H9 (cell line): Measurements from ENCODE around the gene COQ8B. TPM values are rescaled to one million over a fixed set of nuclear protein-coding genes. Genes with fewer than 3 reads are reported as not detected.

Experiments used
- DNase-seq: peaks from one replicate; pipeline ENCODE4 v3.0.0-alpha.2; 2017
- H2AFZ ChIP-seq: one replicate; pipeline ENCODE4 v1.6.1; 2013; ENCODE audit warnings: mild to moderate bottlenecking, low read length, control low read depth, moderate library complexity
- H2AK5ac ChIP-seq: 2 replicates; pipeline ENCODE4 v1.6.1; 2013; ENCODE audit warnings: low read length, control low read depth, mixed read lengths; ENCODE audit not compliant: insufficient read length
- H2BK120ac ChIP-seq: one replicate; pipeline ENCODE4 v1.6.1; 2013; ENCODE audit warnings: low read depth, mild to moderate bottlenecking, low read length, control low read depth, inconsistent platforms; ENCODE audit not compliant: poor library complexity, severe bottlenecking
- H2BK12ac ChIP-seq: 2 replicates; pipeline ENCODE4 v1.6.1; 2013; ENCODE audit warnings: low read length, control low read depth, mixed read lengths, low read depth; ENCODE audit not compliant: insufficient read length
- H2BK15ac ChIP-seq: 2 replicates; pipeline ENCODE4 v1.6.1; 2013; ENCODE audit warnings: low read depth, low read length, control low read depth
- H2BK20ac ChIP-seq: one replicate; pipeline ENCODE4 v1.6.1; 2013; ENCODE audit warnings: low read depth, mild to moderate bottlenecking, low read length, control low read depth, inconsistent platforms; ENCODE audit not compliant: poor library complexity, severe bottlenecking
- H2BK5ac ChIP-seq: 2 replicates; pipeline ENCODE4 v1.6.1; 2013; ENCODE audit warnings: low read length, control low read depth, mixed read lengths; ENCODE audit not compliant: insufficient read length
- H3K14ac ChIP-seq: 2 replicates; pipeline ENCODE4 v1.6.1; 2013; ENCODE audit warnings: low read length, control low read depth; ENCODE audit not compliant: insufficient read depth
- H3K18ac ChIP-seq: 2 replicates; pipeline ENCODE4 v1.6.1; 2013; ENCODE audit warnings: low read depth, mild to moderate bottlenecking, mixed read lengths, low read length, control low read depth; ENCODE audit not compliant: insufficient read length
- H3K23ac ChIP-seq: 2 replicates; pipeline ENCODE4 v1.6.1; 2013; ENCODE audit warnings: low read length, control low read depth, mixed read lengths, low read depth; ENCODE audit not compliant: insufficient read length
- H3K23me2 ChIP-seq: 2 replicates; pipeline ENCODE4 v1.6.1; 2013; ENCODE audit warnings: low read depth, mild to moderate bottlenecking, mixed read lengths, low read length, control low read depth; ENCODE audit not compliant: insufficient read length, poor library complexity, severe bottlenecking
- H3K27ac ChIP-seq: 2 replicates; pipeline ENCODE4 v1.5.1; 2013; ENCODE audit warnings: low read length, control low read depth, mixed read lengths, low read depth; ENCODE audit not compliant: insufficient read length
- H3K27me3 ChIP-seq: 2 replicates; pipeline ENCODE4 v1.6.1; 2013; ENCODE audit warnings: low read length, control low read depth, inconsistent platforms; ENCODE audit not compliant: insufficient read depth
- H3K4ac ChIP-seq: 2 replicates; pipeline ENCODE4 v1.6.1; 2013; ENCODE audit warnings: low read depth, mild to moderate bottlenecking, control low read depth, inconsistent platforms, low read length, moderate library complexity
- H3K4me1 ChIP-seq: 2 replicates; pipeline ENCODE4 v1.6.1; 2013; ENCODE audit warnings: low read length, control low read depth, inconsistent platforms; ENCODE audit not compliant: insufficient read depth
- H3K4me2 ChIP-seq: 2 replicates; pipeline ENCODE4 v1.6.1; 2013; ENCODE audit warnings: low read length, control low read depth, mixed read lengths; ENCODE audit not compliant: insufficient read length, insufficient read depth
- H3K56ac ChIP-seq: 2 replicates; pipeline ENCODE4 v1.6.1; 2013; ENCODE audit warnings: low read depth, mild to moderate bottlenecking, mixed read lengths, low read length, control low read depth; ENCODE audit not compliant: insufficient read length
- H3K79me1 ChIP-seq: 2 replicates; pipeline ENCODE4 v1.6.1; 2013; ENCODE audit warnings: low read depth, mild to moderate bottlenecking, moderate library complexity, low read length, control low read depth, inconsistent platforms; ENCODE audit not compliant: insufficient read depth, poor library complexity, severe bottlenecking
- H3K79me2 ChIP-seq: 2 replicates; pipeline ENCODE4 v1.6.1; 2013; ENCODE audit warnings: low read length, control low read depth, inconsistent platforms; ENCODE audit not compliant: insufficient read depth
- H3K9ac ChIP-seq: 2 replicates; pipeline ENCODE4 v1.6.1; 2013; ENCODE audit warnings: low read length, control low read depth, mixed read lengths; ENCODE audit not compliant: insufficient read length; ENCODE audit errors: extremely low read depth
- H3K9me3 ChIP-seq: one replicate; pipeline ENCODE4 v1.6.1; 2013; ENCODE audit warnings: low read depth, low read length, inconsistent platforms; ENCODE audit not compliant: control insufficient read depth
- H3T11ph ChIP-seq: one replicate; pipeline ENCODE4 v1.6.1; 2013; ENCODE audit warnings: mild to moderate bottlenecking, low read length, control low read depth, inconsistent platforms
- H4K20me1 ChIP-seq: one replicate; pipeline ENCODE4 v1.6.1; 2013; ENCODE audit not compliant: control insufficient read depth, insufficient read length, insufficient read depth
- H4K5ac ChIP-seq: 2 replicates; pipeline ENCODE4 v1.6.1; 2013; ENCODE audit warnings: low read depth, mild to moderate bottlenecking, mixed read lengths, low read length, control low read depth; ENCODE audit not compliant: insufficient read length
- H4K8ac ChIP-seq: replicated peaks from 2 replicates; pipeline ENCODE4 v1.6.1; 2013; ENCODE audit warnings: low read length, control low read depth, mixed read lengths, low read depth; ENCODE audit not compliant: insufficient read length
- H4K91ac ChIP-seq: 2 replicates; pipeline ENCODE4 v1.6.1; 2013; ENCODE audit warnings: low read depth, mild to moderate bottlenecking, moderate library complexity, mixed read lengths, low read length, control low read depth; ENCODE audit not compliant: insufficient read length
- H3K27ac Mint-ChIP-seq, 3 experiments: 2 replicates in 2 of 3; 3 replicates in 1 of 3; pipeline ENCODE4 v1.8.0; 2020 to 2021; ENCODE audit warnings: mixed read lengths in 3 of 3, mild to moderate bottlenecking in 1 of 3, moderate library complexity in 1 of 3
- H3K27me3 Mint-ChIP-seq: 2 replicates; pipeline ENCODE4 v1.8.0; 2021; ENCODE audit warnings: low read depth, mild to moderate bottlenecking, moderate library complexity, mixed read lengths
- H3K36me3 Mint-ChIP-seq, 3 experiments: 2 replicates in 2 of 3; 3 replicates in 1 of 3; pipeline ENCODE4 v1.8.0; 2020 to 2021; ENCODE audit warnings: low read depth in 3 of 3, mixed read lengths in 3 of 3; ENCODE audit not compliant: insufficient read depth in 1 of 3
- H3K4me1 Mint-ChIP-seq, 2 experiments: 2 replicates each; pipeline ENCODE4 v1.8.0; 2020; ENCODE audit warnings: mixed read lengths in 2 of 2
- H3K4me3 Mint-ChIP-seq, 2 experiments: 2 replicates in 1 of 2; 3 replicates in 1 of 2; pipeline ENCODE4 v1.8.0; 2020 to 2021; ENCODE audit warnings: mild to moderate bottlenecking in 2 of 2, mixed read lengths in 2 of 2, moderate library complexity in 1 of 2
- H3K9me3 Mint-ChIP-seq, 2 experiments: 2 replicates in 1 of 2; 3 replicates in 1 of 2; pipeline ENCODE4 v1.8.0; 2020; ENCODE audit warnings: mild to moderate bottlenecking in 2 of 2, mixed read lengths in 2 of 2, moderate library complexity in 1 of 2
- WGBS: extraction: QIAGEN DNeasy Blood & Tissue Kit; methylation state at CpG from one replicate; pipeline ENCODE4 v1.1.7; 2013; ENCODE audit warnings: missing lambda C conversion rate, low lambda C conversion rate, mixed read lengths; ENCODE audit not compliant: insufficient read length; ENCODE audit errors: extremely low coverage; 5-methylcytosine and 5-hydroxymethylcytosine counted together
- total RNA-seq: library from RNA; stranded (reverse); gene quantifications from 2 replicates; pipeline ENCODE4 v1.2.1, GENCODE V29; 2021
- TF ChIP-seq, protein P1 (sequence below): fragments of 200-600 bp; sonication (generic); conservative IDR thresholded peaks from 3 replicates; pipeline ENCODE4 v1.8.0; 2021; ENCODE audit warnings: antibody characterized with exemption, mild to moderate bottlenecking

COQ8B gene
- total RNA-seq, 1 experiment from 2014 or later = 40.5 TPM

DNA sequence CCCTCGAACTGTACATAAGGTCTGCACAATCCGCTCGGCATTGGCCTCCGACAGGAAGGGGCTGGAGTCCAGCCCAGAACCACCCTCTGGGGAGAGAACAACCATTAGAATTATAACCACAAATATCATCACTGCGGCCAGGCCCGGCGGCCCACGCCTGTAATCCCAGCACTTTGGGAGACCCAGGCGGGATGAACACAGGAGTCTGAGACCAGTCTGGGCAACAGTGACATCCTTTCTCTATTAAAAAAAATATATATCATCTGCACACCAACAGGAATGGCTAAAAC lies 11.4 kb downstream of the COQ8B start:
- Mint-ChIP-seq H3K4me1 (peaks cover 5 to 13% of the 10 kb centered on the region in 2 experiments; a peak in 3 of 4 replicates), H3K27me3 (no peaks in the 10 kb centered on the region; the same call in 1 of the 2 replicates)
- H4K91ac ChIP-seq = no peak overlapping the region

More for the DNA sequence above, 11.4 kb downstream of the COQ8B start:
- no peak for DNase-seq
- no peaks in the 10 kb centered on the region for H3K27me3 ChIP-seq
- H2BK120ac ChIP-seq = no peak overlapping the region
- no peak overlapping the region for H4K5ac ChIP-seq
- Mint-ChIP-seq H3K36me3 (peaks cover 30 to 69% (median 69%) of the 10 kb centered on the region in 3 experiments), H3K9me3 (no peaks in the 10 kb centered on the region), H3K4me3 (no peak overlapping the region), H3K27ac (no peak overlapping the region)
- H3K14ac ChIP-seq = no peak overlapping the region
- no peak overlapping the region for H2AFZ ChIP-seq
- H2AK5ac ChIP-seq = no peak overlapping the region
- no peaks in the 10 kb centered on the region for H3K9me3 ChIP-seq
- no peak overlapping the region for H3K4me2 ChIP-seq
- H2BK15ac ChIP-seq = no peak overlapping the region
- H3K4me1 ChIP-seq = no peaks in the 10 kb centered on the region
- no peaks in the 10 kb centered on the region for H4K20me1 ChIP-seq
- TF ChIP-seq, protein P1, sequence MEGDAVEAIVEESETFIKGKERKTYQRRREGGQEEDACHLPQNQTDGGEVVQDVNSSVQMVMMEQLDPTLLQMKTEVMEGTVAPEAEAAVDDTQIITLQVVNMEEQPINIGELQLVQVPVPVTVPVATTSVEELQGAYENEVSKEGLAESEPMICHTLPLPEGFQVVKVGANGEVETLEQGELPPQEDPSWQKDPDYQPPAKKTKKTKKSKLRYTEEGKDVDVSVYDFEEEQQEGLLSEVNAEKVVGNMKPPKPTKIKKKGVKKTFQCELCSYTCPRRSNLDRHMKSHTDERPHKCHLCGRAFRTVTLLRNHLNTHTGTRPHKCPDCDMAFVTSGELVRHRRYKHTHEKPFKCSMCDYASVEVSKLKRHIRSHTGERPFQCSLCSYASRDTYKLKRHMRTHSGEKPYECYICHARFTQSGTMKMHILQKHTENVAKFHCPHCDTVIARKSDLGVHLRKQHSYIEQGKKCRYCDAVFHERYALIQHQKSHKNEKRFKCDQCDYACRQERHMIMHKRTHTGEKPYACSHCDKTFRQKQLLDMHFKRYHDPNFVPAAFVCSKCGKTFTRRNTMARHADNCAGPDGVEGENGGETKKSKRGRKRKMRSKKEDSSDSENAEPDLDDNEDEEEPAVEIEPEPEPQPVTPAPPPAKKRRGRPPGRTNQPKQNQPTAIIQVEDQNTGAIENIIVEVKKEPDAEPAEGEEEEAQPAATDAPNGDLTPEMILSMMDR = no peak
- H2BK12ac ChIP-seq = no peak overlapping the region
- no peak overlapping the region for H2BK20ac ChIP-seq
- H3K27ac ChIP-seq = no peak overlapping the region
- no peak overlapping the region for H3K56ac ChIP-seq
- H3T11ph ChIP-seq = no peak overlapping the region
- H3K18ac ChIP-seq = no peak overlapping the region
- no peak overlapping the region for H3K9ac ChIP-seq
- no peaks in the 10 kb centered on the region for H3K23me2 ChIP-seq
- no peak overlapping the region for H3K23ac ChIP-seq
- no peaks in the 10 kb centered on the region for H3K79me2 ChIP-seq
- WGBS = no CpG with 5 or more reads among the region's 9 CpGs
- H4K8ac ChIP-seq = no peak overlapping the region
- no peaks in the 10 kb centered on the region for H3K79me1 ChIP-seq
- H3K4ac ChIP-seq = no peak overlapping the region
- no peak overlapping the region for H2BK5ac ChIP-seq
